Hepatocyte (in vitro differentiated cells): ENCODE data around the gene PCA3. TPM values are rescaled to one million over a fixed set of nuclear protein-coding genes. Genes with fewer than 3 reads are reported as not detected.

Experiments used
- DNase-seq: peaks from one replicate; pipeline ENCODE4 v3.0.0-alpha.2; 2016; ENCODE audit warnings: low spot score
- H2AFZ ChIP-seq: fragments of 200-600 bp; sonication (generic); 2 replicates; pipeline ENCODE4 v1.6.0; 2016; ENCODE audit warnings: antibody characterized with exemption, mild to moderate bottlenecking
- H3K27ac ChIP-seq: fragments of 200-600 bp; sonication (generic); 2 replicates; pipeline ENCODE4 v1.5.1; 2016; ENCODE audit warnings: mild to moderate bottlenecking
- H3K27me3 ChIP-seq: fragments of 200-600 bp; sonication (generic); 2 replicates; pipeline ENCODE4 v1.6.1; 2016
- H3K36me3 ChIP-seq: fragments of 200-600 bp; sonication (generic); replicated peaks from 2 replicates; pipeline ENCODE4 v1.5.1; 2016; ENCODE audit warnings: low read depth; ENCODE audit not compliant: insufficient read depth
- H3K4me1 ChIP-seq: fragments of 200-600 bp; sonication (generic); 2 replicates; pipeline ENCODE4 v1.5.1; 2016; ENCODE audit warnings: mild to moderate bottlenecking, moderate library complexity; ENCODE audit not compliant: insufficient read depth
- H3K4me2 ChIP-seq: fragments of 200-600 bp; sonication (generic); 2 replicates; pipeline ENCODE4 v1.6.0; 2016
- H3K4me3 ChIP-seq: fragments of 200-600 bp; sonication (generic); 2 replicates; pipeline ENCODE4 v1.5.1; 2016; ENCODE audit warnings: mild to moderate bottlenecking
- H3K79me2 ChIP-seq: fragments of 200-600 bp; sonication (generic); 2 replicates; pipeline ENCODE4 v1.6.0; 2017; ENCODE audit warnings: mild to moderate bottlenecking
- H3K9me2 ChIP-seq: fragments of 200-600 bp; sonication (generic); replicated peaks from 2 replicates; pipeline ENCODE4 v1.6.0; 2017; ENCODE audit warnings: mild to moderate bottlenecking; ENCODE audit not compliant: insufficient read depth
- H3K9me3 ChIP-seq: fragments of 200-600 bp; sonication (generic); 2 replicates; pipeline ENCODE4 v1.5.1; 2016; ENCODE audit warnings: low read depth, mild to moderate bottlenecking
- H4K20me1 ChIP-seq: fragments of 200-600 bp; sonication (generic); 2 replicates; pipeline ENCODE4 v1.6.0; 2016; ENCODE audit warnings: mild to moderate bottlenecking; ENCODE audit not compliant: insufficient read depth, poor library complexity, severe bottlenecking
- EZH2 ChIP-seq: fragments of 200-600 bp; sonication (generic); IDR thresholded peaks from 2 replicates; pipeline ENCODE4 v1.6.1; 2016; ENCODE audit warnings: antibody characterized with exemption, mild to moderate bottlenecking, borderline replicate concordance
- EZH2phosphoT487 ChIP-seq: fragments of 200-600 bp; sonication (generic); IDR thresholded peaks from one replicate; pipeline ENCODE4 v1.6.1; 2018; ENCODE audit warnings: antibody characterized with exemption, mild to moderate bottlenecking, low read depth, moderate library complexity; ENCODE audit not compliant: unreplicated experiment, severe bottlenecking
- WGBS: methylation state at CpG from one replicate; pipeline ENCODE4 v1.1.6; 2016; ENCODE audit warnings: low lambda C conversion rate; ENCODE audit errors: missing lambda C conversion rate; 5-methylcytosine and 5-hydroxymethylcytosine counted together
- polyA plus RNA-seq: library from polyadenylated mRNA; unstranded; fragments of >200 nt; fragmentation: Nextera tagmentation; extraction: Ambion mirVana; gene quantifications from 2 replicates; pipeline ENCODE4 v1.2.1, GENCODE V29; 2016
- total RNA-seq: library from RNA; depleted of rRNA; stranded (reverse); fragments of >200 nt; gene quantifications from 2 replicates; pipeline ENCODE4 v1.2.3, GENCODE V29; 2014
- TF ChIP-seq, protein P1 (sequence below): fragments of 200-600 bp; sonication (generic); IDR thresholded peaks from 2 replicates; pipeline ENCODE4 v1.5.1; 2016; ENCODE audit warnings: antibody characterized with exemption, mild to moderate bottlenecking; ENCODE audit not compliant: poor library complexity

Gene PCA3
- total and polyA plus RNA-seq, 2 experiments from 2014 or later: not detected

DNA sequence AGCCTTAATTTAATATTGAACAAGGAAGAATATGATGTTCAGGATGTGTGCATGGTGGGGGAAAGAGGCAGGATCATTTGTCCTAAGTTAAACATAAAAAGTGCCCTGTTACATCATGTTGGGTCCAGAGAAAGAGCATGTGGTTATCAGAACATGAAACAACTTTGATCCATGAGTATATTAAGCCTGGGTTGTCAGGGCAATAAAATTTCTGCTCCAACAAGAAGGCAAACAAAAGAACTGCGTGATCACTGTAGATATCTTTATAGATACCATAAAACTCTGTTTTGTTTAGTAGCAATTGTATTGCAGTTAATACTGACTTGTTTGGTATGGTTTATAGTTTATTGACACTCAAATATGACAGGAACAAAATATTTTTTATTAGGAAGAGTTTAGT is 35.2 kb downstream of the PCA3 start:
- Histone ChIP-seq H3K9me2 (no peaks in the 10 kb centered on the region), H3K79me2 (no peaks in the 10 kb centered on the region), H3K27me3 (no peaks in the 10 kb centered on the region), H3K4me1 (peaks cover 13% of the 10 kb centered on the region), H3K4me3 (no peak overlapping the region), H2AFZ (no peak overlapping the region), H3K36me3 (no peaks in the 10 kb centered on the region), H3K27ac (peak overlapping the region; percentile 38), H3K9me3 (no peaks in the 10 kb centered on the region), H3K4me2 (no peak overlapping the region), H4K20me1 (no peaks in the 10 kb centered on the region)
- peak; percentile 27 for DNase-seq
- WGBS: 50% methylated on average over 1 of the region's 1 CpG
- TF ChIP-seq EZH2: no peak
- TF ChIP-seq, protein P1, sequence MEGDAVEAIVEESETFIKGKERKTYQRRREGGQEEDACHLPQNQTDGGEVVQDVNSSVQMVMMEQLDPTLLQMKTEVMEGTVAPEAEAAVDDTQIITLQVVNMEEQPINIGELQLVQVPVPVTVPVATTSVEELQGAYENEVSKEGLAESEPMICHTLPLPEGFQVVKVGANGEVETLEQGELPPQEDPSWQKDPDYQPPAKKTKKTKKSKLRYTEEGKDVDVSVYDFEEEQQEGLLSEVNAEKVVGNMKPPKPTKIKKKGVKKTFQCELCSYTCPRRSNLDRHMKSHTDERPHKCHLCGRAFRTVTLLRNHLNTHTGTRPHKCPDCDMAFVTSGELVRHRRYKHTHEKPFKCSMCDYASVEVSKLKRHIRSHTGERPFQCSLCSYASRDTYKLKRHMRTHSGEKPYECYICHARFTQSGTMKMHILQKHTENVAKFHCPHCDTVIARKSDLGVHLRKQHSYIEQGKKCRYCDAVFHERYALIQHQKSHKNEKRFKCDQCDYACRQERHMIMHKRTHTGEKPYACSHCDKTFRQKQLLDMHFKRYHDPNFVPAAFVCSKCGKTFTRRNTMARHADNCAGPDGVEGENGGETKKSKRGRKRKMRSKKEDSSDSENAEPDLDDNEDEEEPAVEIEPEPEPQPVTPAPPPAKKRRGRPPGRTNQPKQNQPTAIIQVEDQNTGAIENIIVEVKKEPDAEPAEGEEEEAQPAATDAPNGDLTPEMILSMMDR: no peak
- no peak for TF ChIP-seq EZH2phosphoT487

DNA sequence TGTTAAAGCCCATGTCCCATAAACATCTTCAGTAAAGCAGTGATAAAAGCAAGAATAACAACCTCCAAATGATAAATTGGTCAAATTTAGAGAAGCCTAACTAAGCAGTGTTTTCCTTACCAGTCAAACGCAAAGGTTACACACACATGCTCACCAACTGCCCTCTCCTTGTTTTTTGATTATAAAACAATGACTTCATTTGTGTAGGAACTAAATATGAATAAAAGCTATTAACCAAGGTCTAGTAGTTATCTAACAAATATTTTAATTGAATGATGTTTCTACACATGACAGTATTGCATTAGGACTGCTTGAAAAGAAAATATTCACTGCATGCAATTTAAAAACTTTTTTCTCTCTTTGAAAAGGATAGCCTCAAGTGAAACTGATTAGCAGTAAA is 36.7 kb downstream of the PCA3 start:
- WGBS: 69% methylated on average over 1 of the region's 1 CpG
- H3K4me1 ChIP-seq: peaks cover 13% of the 10 kb centered on the region
- H3K27me3 ChIP-seq: no peaks in the 10 kb centered on the region
- no peaks in the 10 kb centered on the region for H3K36me3 ChIP-seq
- H3K9me3 ChIP-seq: no peaks in the 10 kb centered on the region
- H3K4me2 ChIP-seq: no peak overlapping the region
- no peak for TF ChIP-seq EZH2
- no peak for TF ChIP-seq EZH2phosphoT487
- TF ChIP-seq, protein P1: no peak
- no peak overlapping the region for H2AFZ ChIP-seq
- no peak overlapping the region for H3K4me3 ChIP-seq
- no peaks in the 10 kb centered on the region for H3K9me2 ChIP-seq
- no peaks in the 10 kb centered on the region for H3K79me2 ChIP-seq
- H3K27ac ChIP-seq: no peak overlapping the region
- DNase-seq: no peak
- no peaks in the 10 kb centered on the region for H4K20me1 ChIP-seq

DNA sequence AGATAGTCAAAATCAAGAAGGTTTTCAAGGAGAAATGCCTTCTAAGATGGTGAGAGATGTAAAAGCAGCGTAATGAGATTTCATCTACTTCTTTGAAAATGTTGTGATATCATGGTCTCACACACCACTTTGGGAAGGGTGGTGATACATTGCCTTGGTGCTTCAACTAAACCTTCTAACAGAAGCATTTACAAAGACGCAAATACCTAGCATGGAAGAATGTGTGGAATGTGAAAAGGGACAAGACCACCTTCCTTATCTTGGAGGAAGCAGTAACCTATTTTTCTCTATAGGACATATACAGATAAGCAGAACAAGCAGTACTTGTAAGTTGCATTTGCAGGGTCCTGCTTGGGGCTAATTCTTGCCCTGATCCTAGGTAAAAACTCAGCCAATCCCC is 38.8 kb downstream of the PCA3 start:
- H3K27ac ChIP-seq: peak overlapping the region; percentile 49
- H3K4me3 ChIP-seq: no peak overlapping the region
- H4K20me1 ChIP-seq: no peaks in the 10 kb centered on the region
- H3K79me2 ChIP-seq: no peaks in the 10 kb centered on the region
- 61% methylated on average over 2 of the region's 2 CpGs for WGBS
- H3K4me1 ChIP-seq: peaks cover 13% of the 10 kb centered on the region
- no peaks in the 10 kb centered on the region for H3K36me3 ChIP-seq
- no peak for DNase-seq
- H3K9me3 ChIP-seq: no peaks in the 10 kb centered on the region
- no peak overlapping the region for H2AFZ ChIP-seq
- no peak overlapping the region for H3K4me2 ChIP-seq
- H3K27me3 ChIP-seq: no peaks in the 10 kb centered on the region
- H3K9me2 ChIP-seq: no peaks in the 10 kb centered on the region
- no peak for TF ChIP-seq EZH2
- no peak for TF ChIP-seq EZH2phosphoT487
- TF ChIP-seq, protein P1: no peak

DNA sequence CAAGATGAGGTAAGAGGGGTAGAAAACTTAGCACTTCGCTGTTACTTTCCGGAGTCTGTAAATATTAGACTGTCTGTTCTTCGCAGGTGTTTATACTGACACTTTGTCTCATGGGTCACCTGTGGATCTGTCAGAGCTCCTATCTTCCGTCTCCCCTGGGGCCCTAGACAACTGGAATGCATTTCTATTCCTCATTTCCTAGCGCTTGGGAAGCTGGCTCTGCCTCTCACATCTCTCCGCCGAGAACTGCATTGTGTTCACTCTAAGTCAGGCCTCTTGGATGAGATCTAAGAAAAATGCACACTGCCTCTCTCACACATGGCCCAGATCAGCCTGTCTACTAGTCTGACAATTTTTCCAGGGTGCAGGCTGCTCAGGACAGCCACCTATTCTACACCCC is 39.5 kb downstream of the PCA3 start:
- no peak for DNase-seq
- Histone ChIP-seq H3K27me3 (no peaks in the 10 kb centered on the region), H3K9me3 (no peaks in the 10 kb centered on the region), H3K36me3 (no peaks in the 10 kb centered on the region), H3K4me1 (peaks cover 13% of the 10 kb centered on the region), H4K20me1 (no peaks in the 10 kb centered on the region), H2AFZ (no peak overlapping the region), H3K9me2 (no peaks in the 10 kb centered on the region), H3K4me2 (no peak overlapping the region), H3K4me3 (no peak overlapping the region), H3K27ac (peak overlapping the region; percentile 49), H3K79me2 (no peaks in the 10 kb centered on the region)
- WGBS: 67% methylated on average over 7 of the region's 7 CpGs
- TF ChIP-seq, protein P1: no peak
- TF ChIP-seq EZH2phosphoT487 (no peak), EZH2 (no peak)
